GM13976 (cell line): Measurements from ENCODE around the gene EVA1A.
"Not testable (repeated sequence)": the region's sequence is repeated elsewhere in the genome, so short reads cannot be mapped to it uniquely, and the experiment has no call there.

Source experiments
- DNase-seq: peaks from one replicate; pipeline ENCODE4 v3.0.0; 2012; ENCODE audit warnings: low spot score
- in situ Hi-C: fragments of 300-500 bp; cut with MboI; formaldehyde crosslinking; loops from one replicate; pipeline ENCODE4 v1.12.0; 2022; ENCODE audit warnings: low sequenced_read_pairs, mixed read lengths, inconsistent platforms; ENCODE audit not compliant: unreplicated experiment
- TF ChIP-seq, protein P1 (sequence below): IDR thresholded peaks from 2 replicates; pipeline ENCODE4 v1.5.1; 2012; ENCODE audit warnings: borderline replicate concordance, mild to moderate bottlenecking; ENCODE audit not compliant: insufficient read depth; ENCODE audit errors: extremely low read depth, missing control alignments, control extremely low read depth

EVA1A gene

DNA sequence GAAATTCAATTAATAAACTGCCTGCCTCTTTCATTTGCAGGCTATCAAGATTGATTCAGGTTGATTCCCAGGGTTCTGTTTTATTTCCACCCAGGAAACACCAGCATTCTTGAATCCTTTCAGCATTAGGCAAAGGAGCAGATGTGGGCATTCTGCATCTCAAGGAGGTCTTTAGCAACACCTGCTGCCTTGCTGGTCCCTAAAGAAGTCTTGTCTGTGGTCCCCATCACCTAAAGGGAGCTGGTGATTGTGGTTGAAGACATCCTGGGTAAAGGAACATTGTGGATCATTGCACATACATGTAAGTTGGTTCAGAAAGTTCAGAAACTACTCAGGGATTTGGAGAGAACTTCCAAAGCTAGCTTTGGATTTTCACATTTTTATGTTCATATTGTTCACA lies 78.3 kb downstream of the EVA1A start:
- in situ Hi-C loops = no loop called here

DNA sequence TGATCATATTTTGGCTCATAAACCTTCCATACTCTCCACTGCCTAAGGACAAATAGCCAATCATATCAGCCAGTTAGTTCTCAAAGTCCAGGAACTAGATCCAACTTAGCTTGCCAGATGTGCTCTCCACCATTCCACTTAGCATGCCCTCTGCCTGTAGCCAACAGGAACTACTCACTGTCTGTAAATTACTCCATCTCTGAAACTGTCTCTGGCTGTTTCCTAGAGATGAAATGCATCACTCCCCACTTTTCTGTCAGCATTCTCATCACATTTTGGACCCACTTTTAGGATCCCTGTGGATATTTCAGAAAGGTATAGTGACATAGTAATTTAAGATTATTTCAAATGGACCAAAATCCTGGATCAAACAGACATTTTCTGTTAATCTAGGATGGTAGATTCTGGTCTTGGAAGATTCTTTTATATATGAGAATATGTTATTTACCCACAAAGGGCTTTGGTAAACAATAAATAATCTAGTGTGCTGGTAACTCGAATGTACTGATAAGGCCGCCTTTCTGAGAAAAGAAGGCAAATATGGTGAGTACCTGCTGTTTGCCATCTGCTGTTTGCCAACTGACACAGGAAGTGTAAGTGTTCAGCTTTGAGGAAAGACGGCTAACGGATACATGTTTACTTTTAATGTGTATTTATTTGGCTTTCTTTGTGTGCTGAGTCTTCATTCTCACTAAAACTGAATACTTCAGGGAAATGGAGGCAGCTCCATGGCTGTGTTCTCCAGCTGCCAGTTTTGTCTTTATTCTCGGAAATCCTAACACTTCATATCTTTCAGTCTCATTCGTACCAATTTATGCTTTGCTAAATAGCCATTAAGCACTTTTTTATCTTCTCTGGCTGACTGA lies 79.5 kb downstream of the EVA1A start:
- TF ChIP-seq, protein P1, sequence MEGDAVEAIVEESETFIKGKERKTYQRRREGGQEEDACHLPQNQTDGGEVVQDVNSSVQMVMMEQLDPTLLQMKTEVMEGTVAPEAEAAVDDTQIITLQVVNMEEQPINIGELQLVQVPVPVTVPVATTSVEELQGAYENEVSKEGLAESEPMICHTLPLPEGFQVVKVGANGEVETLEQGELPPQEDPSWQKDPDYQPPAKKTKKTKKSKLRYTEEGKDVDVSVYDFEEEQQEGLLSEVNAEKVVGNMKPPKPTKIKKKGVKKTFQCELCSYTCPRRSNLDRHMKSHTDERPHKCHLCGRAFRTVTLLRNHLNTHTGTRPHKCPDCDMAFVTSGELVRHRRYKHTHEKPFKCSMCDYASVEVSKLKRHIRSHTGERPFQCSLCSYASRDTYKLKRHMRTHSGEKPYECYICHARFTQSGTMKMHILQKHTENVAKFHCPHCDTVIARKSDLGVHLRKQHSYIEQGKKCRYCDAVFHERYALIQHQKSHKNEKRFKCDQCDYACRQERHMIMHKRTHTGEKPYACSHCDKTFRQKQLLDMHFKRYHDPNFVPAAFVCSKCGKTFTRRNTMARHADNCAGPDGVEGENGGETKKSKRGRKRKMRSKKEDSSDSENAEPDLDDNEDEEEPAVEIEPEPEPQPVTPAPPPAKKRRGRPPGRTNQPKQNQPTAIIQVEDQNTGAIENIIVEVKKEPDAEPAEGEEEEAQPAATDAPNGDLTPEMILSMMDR = no peak
- DNase-seq = no peak
- in situ Hi-C loops = no loop called here

More for the DNA sequence above, 78.3 kb downstream of the EVA1A start:
- no peak for DNase-seq
- TF ChIP-seq, protein P1 = no peak

DNA sequence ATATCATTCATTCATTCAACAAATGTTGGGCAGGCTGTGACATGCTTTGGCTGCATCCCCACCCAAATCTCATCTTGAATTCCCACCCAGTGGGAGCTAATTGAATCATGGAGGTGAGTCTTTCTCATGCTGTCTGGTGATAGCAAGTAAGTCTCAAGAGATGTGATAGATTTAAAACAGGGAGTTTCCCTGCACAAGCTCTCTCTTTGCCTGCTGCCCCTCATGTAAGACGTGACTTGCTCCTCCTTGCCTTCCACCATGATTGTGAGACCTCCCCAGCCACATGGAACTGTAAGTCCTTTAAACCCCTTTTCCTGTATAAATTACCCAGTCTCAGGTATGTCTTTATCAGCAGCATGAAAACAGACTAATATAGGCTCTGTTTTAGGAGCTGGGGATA lies 83.0 kb downstream of the EVA1A start:
- in situ Hi-C loops, DNase-seq: not testable (repeated sequence)

DNA sequence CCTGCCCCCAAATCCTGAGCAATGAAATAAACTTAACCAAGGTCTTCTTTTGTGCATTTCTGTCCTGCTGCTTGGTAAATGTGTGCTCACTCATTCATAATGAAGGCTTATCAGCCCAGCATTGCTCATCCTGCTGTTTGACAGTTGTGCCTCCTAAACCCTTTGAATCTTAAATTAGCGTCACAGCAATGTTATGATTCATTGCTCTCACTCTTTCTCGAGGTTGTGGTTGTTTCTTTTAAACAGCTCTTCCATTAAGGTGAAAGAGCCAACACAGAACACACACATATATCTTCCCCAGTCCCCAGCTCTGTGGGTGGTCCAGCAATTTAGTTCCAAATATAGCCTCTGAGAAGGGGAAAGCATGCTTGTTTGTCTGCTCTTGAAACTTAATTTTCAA lies 84.0 kb downstream of the EVA1A start:
- in situ Hi-C loops = no loop called here
- DNase-seq = no peak
- TF ChIP-seq, protein P1 = no peak

DNA sequence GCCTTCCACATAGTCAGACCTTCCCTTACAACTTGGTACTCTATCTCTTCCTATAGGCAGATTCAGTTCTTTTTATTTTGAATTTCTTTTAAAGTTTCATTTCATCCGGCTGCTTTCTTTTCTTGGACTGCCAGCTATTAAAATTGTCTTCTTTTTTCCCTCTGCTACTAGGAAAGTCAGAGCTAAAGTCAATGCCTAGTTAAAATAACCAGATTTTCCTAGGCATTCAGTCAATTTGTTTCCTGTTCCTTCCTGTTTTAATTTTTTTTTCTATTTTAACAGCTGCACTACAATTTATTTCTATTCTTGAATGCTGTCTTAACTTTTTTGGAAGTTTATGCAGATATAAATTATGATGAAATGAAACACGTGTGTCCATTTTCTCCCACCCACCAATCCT lies 84.8 kb downstream of the EVA1A start:
- DNase-seq = no peak
- TF ChIP-seq, protein P1 = no peak
- in situ Hi-C loops = no loop called here

DNA sequence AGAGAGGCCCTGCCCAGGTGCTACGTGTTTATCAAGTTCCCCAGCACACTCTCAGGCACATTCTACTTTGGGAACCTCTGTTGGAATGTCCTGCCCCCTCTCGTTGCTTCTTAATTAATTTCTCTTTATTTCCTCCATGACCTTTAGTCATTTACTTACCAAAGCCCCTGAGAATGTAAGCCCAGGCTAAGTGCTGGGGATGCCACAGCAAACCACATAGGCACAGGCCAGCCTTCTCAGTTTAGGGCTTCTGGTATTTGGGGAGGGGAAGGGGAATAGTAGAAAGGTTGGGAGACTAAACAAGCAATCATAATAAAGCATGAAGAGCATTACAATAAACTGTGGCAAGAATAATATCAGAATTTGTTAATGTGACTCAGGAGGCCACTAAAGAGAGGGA lies 85.7 kb downstream of the EVA1A start:
- in situ Hi-C loops = no loop called here
- no peak for DNase-seq
- TF ChIP-seq, protein P1 = no peak

DNA sequence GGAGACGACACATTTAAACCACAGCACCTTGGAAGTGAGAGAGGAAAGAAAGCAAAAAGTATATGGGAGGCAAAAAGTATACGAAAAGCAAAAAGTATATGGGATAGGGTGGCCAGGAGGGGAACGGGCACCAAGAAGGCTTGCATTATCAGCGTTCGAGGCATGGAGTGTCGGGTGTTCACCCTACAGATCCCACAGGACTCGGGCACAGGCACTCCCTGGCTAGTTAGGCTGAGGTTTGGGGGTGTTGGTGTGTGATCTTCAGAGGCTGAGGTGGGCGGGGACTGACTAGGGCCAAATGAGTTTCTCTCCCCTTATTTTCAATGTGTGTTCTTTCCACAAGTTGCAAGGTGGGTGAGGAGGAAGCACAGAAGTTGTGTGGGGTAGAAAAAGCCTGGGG lies 86.6 kb downstream of the EVA1A start:
- DNase-seq = no peak
- in situ Hi-C loops = loop anchor here (25.0 kb wide), 1 partner anchor 412 kb away; no protein-coding TSS in a partner anchor
- TF ChIP-seq, protein P1 = no peak
